Measurements from ENCODE around the gene POU2F3.

DNA sequence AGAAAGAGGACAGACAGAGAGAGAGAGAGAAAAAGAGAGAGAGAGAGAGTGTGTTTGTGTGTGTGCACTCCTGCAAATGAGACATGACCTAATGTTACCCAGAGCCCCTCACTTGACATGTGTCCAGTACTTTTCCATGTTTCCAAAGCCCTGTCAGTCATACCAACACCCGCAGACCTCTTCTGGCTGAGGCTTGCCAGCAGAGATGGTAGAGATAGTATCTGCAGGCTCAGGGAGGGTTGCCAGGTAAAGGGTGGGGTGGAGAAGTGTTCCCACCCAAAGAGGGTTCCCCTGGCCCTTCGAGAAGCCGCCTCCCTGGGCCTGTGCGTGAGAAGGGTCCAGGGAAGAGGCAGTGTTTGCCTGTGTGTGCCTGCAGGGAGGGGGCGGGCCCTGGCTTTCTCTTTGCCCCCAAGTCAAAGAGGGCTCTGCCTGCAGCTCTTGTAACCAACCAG is 40.7 kb downstream of the POU2F3 start:
- TF ChIP-seq, protein P1, sequence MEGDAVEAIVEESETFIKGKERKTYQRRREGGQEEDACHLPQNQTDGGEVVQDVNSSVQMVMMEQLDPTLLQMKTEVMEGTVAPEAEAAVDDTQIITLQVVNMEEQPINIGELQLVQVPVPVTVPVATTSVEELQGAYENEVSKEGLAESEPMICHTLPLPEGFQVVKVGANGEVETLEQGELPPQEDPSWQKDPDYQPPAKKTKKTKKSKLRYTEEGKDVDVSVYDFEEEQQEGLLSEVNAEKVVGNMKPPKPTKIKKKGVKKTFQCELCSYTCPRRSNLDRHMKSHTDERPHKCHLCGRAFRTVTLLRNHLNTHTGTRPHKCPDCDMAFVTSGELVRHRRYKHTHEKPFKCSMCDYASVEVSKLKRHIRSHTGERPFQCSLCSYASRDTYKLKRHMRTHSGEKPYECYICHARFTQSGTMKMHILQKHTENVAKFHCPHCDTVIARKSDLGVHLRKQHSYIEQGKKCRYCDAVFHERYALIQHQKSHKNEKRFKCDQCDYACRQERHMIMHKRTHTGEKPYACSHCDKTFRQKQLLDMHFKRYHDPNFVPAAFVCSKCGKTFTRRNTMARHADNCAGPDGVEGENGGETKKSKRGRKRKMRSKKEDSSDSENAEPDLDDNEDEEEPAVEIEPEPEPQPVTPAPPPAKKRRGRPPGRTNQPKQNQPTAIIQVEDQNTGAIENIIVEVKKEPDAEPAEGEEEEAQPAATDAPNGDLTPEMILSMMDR (IDR thresholded peaks at IDR 0.05) = no peak
- no peak for TF ChIP-seq POLR2A (IDR thresholded peaks at IDR 0.05; ENCODE audit: low read depth)
- no peak for TF ChIP-seq POLR2AphosphoS5 (IDR thresholded peaks at IDR 0.05)

All from esophagus muscularis mucosa (tissue), 3 donors.